HL-60 (cell line): ENCODE data around the gene NAALADL2.

Experiments used
- POLR2AphosphoS5 ChIP-seq: IDR thresholded peaks from 2 replicates; pipeline ENCODE4 v1.6.1; 2012; ENCODE audit warnings: low read depth
- TF ChIP-seq, protein P1 (sequence below): IDR thresholded peaks from one replicate; pipeline ENCODE4 v1.5.1; 2011; ENCODE audit warnings: low read length, control low read depth, inconsistent platforms; ENCODE audit not compliant: insufficient read depth
- TF ChIP-seq, protein P2 (sequence below): IDR thresholded peaks from 2 replicates; pipeline ENCODE4 v1.6.1; 2012; ENCODE audit warnings: low read depth; ENCODE audit not compliant: insufficient replicate concordance

DNA sequence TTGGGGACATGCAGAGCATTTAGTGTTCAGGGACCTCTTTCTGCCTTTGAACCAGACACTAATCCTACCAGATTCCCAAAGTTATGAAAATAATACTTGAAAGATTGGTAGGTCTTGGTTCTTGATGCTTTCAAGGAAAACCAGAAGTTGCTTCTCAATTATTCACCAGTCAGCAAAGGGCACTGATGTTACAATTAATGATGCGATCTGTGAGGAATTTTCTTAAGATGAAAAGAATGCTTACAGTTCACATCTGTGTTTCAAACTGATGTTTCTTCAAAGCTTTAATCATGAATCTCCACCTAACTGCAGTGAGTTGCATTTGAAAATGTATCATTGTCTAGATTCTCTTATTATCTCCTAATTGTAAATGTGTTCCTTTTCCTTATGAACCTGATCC is 161.0 kb downstream of the NAALADL2 start:
- TF ChIP-seq, protein P1, sequence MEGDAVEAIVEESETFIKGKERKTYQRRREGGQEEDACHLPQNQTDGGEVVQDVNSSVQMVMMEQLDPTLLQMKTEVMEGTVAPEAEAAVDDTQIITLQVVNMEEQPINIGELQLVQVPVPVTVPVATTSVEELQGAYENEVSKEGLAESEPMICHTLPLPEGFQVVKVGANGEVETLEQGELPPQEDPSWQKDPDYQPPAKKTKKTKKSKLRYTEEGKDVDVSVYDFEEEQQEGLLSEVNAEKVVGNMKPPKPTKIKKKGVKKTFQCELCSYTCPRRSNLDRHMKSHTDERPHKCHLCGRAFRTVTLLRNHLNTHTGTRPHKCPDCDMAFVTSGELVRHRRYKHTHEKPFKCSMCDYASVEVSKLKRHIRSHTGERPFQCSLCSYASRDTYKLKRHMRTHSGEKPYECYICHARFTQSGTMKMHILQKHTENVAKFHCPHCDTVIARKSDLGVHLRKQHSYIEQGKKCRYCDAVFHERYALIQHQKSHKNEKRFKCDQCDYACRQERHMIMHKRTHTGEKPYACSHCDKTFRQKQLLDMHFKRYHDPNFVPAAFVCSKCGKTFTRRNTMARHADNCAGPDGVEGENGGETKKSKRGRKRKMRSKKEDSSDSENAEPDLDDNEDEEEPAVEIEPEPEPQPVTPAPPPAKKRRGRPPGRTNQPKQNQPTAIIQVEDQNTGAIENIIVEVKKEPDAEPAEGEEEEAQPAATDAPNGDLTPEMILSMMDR: no peak
- TF ChIP-seq, protein P2, sequence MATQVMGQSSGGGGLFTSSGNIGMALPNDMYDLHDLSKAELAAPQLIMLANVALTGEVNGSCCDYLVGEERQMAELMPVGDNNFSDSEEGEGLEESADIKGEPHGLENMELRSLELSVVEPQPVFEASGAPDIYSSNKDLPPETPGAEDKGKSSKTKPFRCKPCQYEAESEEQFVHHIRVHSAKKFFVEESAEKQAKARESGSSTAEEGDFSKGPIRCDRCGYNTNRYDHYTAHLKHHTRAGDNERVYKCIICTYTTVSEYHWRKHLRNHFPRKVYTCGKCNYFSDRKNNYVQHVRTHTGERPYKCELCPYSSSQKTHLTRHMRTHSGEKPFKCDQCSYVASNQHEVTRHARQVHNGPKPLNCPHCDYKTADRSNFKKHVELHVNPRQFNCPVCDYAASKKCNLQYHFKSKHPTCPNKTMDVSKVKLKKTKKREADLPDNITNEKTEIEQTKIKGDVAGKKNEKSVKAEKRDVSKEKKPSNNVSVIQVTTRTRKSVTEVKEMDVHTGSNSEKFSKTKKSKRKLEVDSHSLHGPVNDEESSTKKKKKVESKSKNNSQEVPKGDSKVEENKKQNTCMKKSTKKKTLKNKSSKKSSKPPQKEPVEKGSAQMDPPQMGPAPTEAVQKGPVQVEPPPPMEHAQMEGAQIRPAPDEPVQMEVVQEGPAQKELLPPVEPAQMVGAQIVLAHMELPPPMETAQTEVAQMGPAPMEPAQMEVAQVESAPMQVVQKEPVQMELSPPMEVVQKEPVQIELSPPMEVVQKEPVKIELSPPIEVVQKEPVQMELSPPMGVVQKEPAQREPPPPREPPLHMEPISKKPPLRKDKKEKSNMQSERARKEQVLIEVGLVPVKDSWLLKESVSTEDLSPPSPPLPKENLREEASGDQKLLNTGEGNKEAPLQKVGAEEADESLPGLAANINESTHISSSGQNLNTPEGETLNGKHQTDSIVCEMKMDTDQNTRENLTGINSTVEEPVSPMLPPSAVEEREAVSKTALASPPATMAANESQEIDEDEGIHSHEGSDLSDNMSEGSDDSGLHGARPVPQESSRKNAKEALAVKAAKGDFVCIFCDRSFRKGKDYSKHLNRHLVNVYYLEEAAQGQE: no peak
- TF ChIP-seq POLR2AphosphoS5: no peak
